Measurements from ENCODE around the gene RELT. TPM values are rescaled to one million over a fixed set of nuclear protein-coding genes. Genes with fewer than 3 reads are reported as not detected.

RELT gene
- total RNA-seq, 1 donor from 2014 or later = 20.9 TPM

- DNase-seq (ENCODE audit: low read depth, low spot score) = peak; percentile 73
- Mint-ChIP-seq H3K36me3 (ENCODE audit: low read depth) (no peaks in the 10 kb centered on the region), H3K27ac (ENCODE audit: unreplicated experiment) (peak overlapping the region; percentile 90), H3K4me3 (peak overlapping the region; percentile 70), H3K4me1 (peaks cover 90% of the 10 kb centered on the region), H3K9me3 (no peaks in the 10 kb centered on the region), H3K27me3 (ENCODE audit: low read depth) (no peaks in the 10 kb centered on the region)
- no peak for TF ChIP-seq CTCF (conservative IDR thresholded peaks at IDR 0.05)
These were observed 44.9 kb upstream of the RELT start for GRCh38 chr11:73331138-73331916.

- H3K4me1 Mint-ChIP-seq = peaks cover 77% of the 10 kb centered on the region
- no peaks in the 10 kb centered on the region for H3K36me3 Mint-ChIP-seq (ENCODE audit: low read depth)
- no peak for DNase-seq (ENCODE audit: low read depth, low spot score)
- H3K27ac Mint-ChIP-seq (ENCODE audit: unreplicated experiment) = no peak overlapping the region
- H3K9me3 Mint-ChIP-seq = no peaks in the 10 kb centered on the region
- TF ChIP-seq CTCF (conservative IDR thresholded peaks at IDR 0.05) = no peak
- peak overlapping the region; percentile 31 for H3K4me3 Mint-ChIP-seq
- no peaks in the 10 kb centered on the region for H3K27me3 Mint-ChIP-seq (ENCODE audit: low read depth)
These were observed 43.0 kb upstream of the RELT start for GRCh38 chr11:73333173-73333572.

- Mint-ChIP-seq H3K9me3 (no peaks in the 10 kb centered on the region), H3K27ac (ENCODE audit: unreplicated experiment) (no peak overlapping the region), H3K36me3 (ENCODE audit: low read depth) (no peaks in the 10 kb centered on the region), H3K4me1 (peaks cover 71% of the 10 kb centered on the region), H3K4me3 (peak overlapping the region; percentile 70), H3K27me3 (ENCODE audit: low read depth) (no peaks in the 10 kb centered on the region)
- no peak for TF ChIP-seq CTCF (conservative IDR thresholded peaks at IDR 0.05)
- no peak for DNase-seq (ENCODE audit: low read depth, low spot score)
These were observed 42.4 kb upstream of the RELT start for GRCh38 chr11:73333640-73334383.

GRCh38 chr11:73334384-73335203 is 41.6 kb upstream of the RELT start:
- Mint-ChIP-seq H3K27ac (ENCODE audit: unreplicated experiment) (peak overlapping the region; percentile 96), H3K4me3 (peak overlapping the region; percentile 70), H3K4me1 (peaks cover 64% of the 10 kb centered on the region), H3K9me3 (no peaks in the 10 kb centered on the region), H3K27me3 (ENCODE audit: low read depth) (no peaks in the 10 kb centered on the region), H3K36me3 (ENCODE audit: low read depth) (no peaks in the 10 kb centered on the region)
- no peak for DNase-seq (ENCODE audit: low read depth, low spot score)
- TF ChIP-seq CTCF (conservative IDR thresholded peaks at IDR 0.05) = no peak

- peak; percentile 96 for TF ChIP-seq CTCF (conservative IDR thresholded peaks at IDR 0.05)
- no peaks in the 10 kb centered on the region for H3K36me3 Mint-ChIP-seq (ENCODE audit: low read depth)
- peak; percentile 97 for DNase-seq (ENCODE audit: low read depth, low spot score)
- H3K4me3 Mint-ChIP-seq = peak overlapping the region; percentile 69
- peaks cover 62% of the 10 kb centered on the region for H3K4me1 Mint-ChIP-seq
- H3K27me3 Mint-ChIP-seq (ENCODE audit: low read depth) = no peaks in the 10 kb centered on the region
- H3K9me3 Mint-ChIP-seq = no peaks in the 10 kb centered on the region
- H3K27ac Mint-ChIP-seq (ENCODE audit: unreplicated experiment) = peak overlapping the region; percentile 83
These were observed 40.8 kb upstream of the RELT start for GRCh38 chr11:73335204-73335923.

Measured in neural crest cell (in vitro differentiated cells).